H1 (cell line): ENCODE data around the gene SNX13. TPM values are rescaled to one million over a fixed set of nuclear protein-coding genes. Genes with fewer than 3 reads are reported as not detected.

Experiments
- POLR2AphosphoS5 ChIP-seq: IDR thresholded peaks from 2 replicates; pipeline ENCODE4 v1.6.1; 2011; ENCODE audit warnings: low read depth, low read length
- RFX5 ChIP-seq: IDR thresholded peaks from 2 replicates; pipeline ENCODE4 v1.6.1; 2011; ENCODE audit warnings: low read depth, low read length, improper control_type of control experiment, borderline replicate concordance
- polyA plus RNA-seq, 7 experiments: library from polyadenylated mRNA; depleted of rRNA in 3 of 7; stranded (reverse) in 5 of 7; unstranded in 2 of 7; fragments of >200 nt in 5 of 7; fragments of 200-250 nt in 2 of 7; gene quantifications; 1 replicate in 5 of 7; 2 replicates in 1 of 7; 4 replicates in 1 of 7; pipeline versions ENCODE4 v1.2.1 to v1.2.3, GENCODE V29; 2011 to 2013; ENCODE audit warnings: missing spikeins in 2 of 7, mixed read lengths in 2 of 7
- total RNA-seq: library from RNA; stranded (reverse); fragmentation: NEBNext Ultra II Directional; extraction: Animal tissue kit (Norgen Biotek cat#: 25700); gene quantifications from 2 replicates; pipeline ENCODE4 v1.2.1, GENCODE V29; 2021

The SNX13 gene
- total and polyA plus RNA-seq, 2 of the 8 experiments (the other 6 are each of a cell fraction or from before 2014, with no cell fraction given): 5.5 to 27.4 TPM

DNA sequence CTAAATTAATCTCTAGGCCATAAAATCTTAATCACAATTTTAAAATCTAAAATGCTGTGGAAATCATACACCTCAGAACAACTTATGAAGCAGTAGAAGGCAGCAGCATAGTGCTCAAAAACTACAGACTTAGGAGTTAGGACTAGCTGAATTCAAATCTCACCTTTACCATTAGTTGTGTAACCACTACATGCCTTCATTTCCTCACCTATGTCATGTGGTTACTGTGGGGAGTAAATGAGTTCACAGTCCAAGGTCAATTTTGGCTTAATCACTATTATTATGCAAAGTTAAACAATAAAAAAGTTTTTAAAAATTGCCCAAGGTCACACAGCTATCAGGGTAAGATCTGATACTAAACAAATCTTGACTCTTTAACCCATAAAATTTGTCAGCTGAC, 37.0 kb downstream of the SNX13 start (continued):
- TF ChIP-seq RFX5: no peak
- no peak for TF ChIP-seq POLR2AphosphoS5
